ENCODE data around the gene AOPEP. TPM values are rescaled to one million over a fixed set of nuclear protein-coding genes. Genes with fewer than 3 reads are reported as not detected.

The AOPEP gene
- total RNA-seq, 1 donor from 2014 or later: 24.8 TPM

DNA sequence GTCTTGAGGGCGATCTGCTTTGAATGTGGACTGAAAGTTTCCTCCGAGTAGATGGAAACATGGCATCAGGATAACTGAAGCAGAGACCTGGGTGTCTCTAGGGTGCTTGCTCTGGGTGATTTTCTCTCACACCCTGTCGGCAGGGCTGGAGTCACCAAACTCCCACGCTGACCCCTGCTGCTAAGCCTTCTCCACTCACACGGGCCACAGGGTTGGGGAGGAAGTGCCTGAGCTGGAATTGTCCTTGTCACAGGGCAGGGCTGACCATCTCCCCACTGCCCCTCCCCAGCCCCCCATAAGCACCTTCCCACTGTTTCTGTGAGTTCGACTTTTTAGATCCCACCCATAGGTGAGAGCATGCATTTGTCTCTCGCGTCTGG, 378.1 kb downstream of the AOPEP start:
- H3K9me3 Mint-ChIP-seq: no peaks in the 10 kb centered on the region
- H3K27ac Mint-ChIP-seq (ENCODE audit: unreplicated experiment): no peak overlapping the region
- no peak for DNase-seq (ENCODE audit: low read depth, low spot score)
- H3K4me3 Mint-ChIP-seq: no peak overlapping the region
- TF ChIP-seq, protein P1, sequence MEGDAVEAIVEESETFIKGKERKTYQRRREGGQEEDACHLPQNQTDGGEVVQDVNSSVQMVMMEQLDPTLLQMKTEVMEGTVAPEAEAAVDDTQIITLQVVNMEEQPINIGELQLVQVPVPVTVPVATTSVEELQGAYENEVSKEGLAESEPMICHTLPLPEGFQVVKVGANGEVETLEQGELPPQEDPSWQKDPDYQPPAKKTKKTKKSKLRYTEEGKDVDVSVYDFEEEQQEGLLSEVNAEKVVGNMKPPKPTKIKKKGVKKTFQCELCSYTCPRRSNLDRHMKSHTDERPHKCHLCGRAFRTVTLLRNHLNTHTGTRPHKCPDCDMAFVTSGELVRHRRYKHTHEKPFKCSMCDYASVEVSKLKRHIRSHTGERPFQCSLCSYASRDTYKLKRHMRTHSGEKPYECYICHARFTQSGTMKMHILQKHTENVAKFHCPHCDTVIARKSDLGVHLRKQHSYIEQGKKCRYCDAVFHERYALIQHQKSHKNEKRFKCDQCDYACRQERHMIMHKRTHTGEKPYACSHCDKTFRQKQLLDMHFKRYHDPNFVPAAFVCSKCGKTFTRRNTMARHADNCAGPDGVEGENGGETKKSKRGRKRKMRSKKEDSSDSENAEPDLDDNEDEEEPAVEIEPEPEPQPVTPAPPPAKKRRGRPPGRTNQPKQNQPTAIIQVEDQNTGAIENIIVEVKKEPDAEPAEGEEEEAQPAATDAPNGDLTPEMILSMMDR (conservative IDR thresholded peaks at IDR 0.05): no peak
- H3K27me3 Mint-ChIP-seq (ENCODE audit: low read depth): no peaks in the 10 kb centered on the region
- H3K4me1 Mint-ChIP-seq: peaks cover 18% of the 10 kb centered on the region
- peaks cover 15% of the 10 kb centered on the region for H3K36me3 Mint-ChIP-seq (ENCODE audit: low read depth)

DNA sequence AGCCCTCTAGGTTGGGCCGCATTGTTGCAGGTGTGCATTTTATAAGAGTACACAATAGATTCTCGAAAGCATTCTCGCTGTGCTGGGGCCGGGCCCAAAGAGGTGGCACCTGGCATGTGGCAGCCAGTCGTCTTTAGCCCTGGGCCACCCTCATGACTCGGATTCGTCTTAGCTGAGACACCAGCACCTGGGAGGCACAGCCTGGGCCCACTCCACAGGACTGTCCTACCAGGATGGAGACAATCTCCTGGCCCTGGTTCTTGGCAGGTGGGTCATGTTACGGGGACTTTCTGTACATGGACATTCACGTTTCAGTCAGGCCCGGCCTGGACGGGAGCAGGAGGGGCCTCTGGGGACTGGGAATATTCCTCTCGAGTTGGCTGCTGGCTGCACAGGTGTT, 378.5 kb downstream of the AOPEP start:
- no peak for DNase-seq (ENCODE audit: low read depth, low spot score)
- no peak overlapping the region for H3K27ac Mint-ChIP-seq (ENCODE audit: unreplicated experiment)
- no peaks in the 10 kb centered on the region for H3K9me3 Mint-ChIP-seq
- TF ChIP-seq, protein P1 (conservative IDR thresholded peaks at IDR 0.05): no peak
- H3K27me3 Mint-ChIP-seq (ENCODE audit: low read depth): no peaks in the 10 kb centered on the region
- no peak overlapping the region for H3K4me3 Mint-ChIP-seq
- H3K4me1 Mint-ChIP-seq: peaks cover 18% of the 10 kb centered on the region
- peaks cover 16% of the 10 kb centered on the region for H3K36me3 Mint-ChIP-seq (ENCODE audit: low read depth)

DNA sequence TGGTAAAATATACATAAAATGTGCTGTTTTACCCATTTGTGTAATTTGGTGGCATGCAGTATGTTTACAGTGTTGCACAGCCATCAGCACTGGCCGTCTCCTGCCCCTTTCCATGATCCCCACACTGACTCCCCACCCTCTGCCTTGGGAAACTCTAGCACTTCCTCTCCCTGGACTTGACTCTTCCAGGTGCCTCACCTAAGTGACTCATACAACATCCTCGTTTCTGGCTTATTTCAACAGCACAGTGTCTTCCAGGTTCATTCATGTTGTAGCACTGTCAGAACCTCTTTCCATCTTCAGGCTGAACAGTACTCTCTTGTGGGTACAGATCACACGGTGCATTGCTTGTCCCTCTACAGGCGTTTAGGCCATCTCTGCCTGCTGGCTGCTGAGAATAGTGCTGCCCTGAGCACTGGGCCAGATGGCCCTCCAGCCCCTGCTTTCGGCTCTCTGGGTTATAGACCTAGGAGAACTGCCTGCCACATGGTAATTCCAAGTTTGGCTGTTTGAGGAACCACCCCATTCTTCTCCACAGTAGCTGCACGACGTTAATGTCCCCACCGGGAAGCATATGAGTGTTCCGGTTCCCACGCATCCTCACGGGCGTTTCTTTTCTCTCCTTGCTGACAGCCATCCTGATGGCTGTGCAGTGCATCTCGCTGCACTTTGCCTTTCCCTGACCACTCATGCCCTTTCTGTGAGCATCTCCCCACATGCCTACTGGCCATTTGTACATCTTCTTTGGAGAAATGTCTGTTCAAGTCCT, 379.2 kb downstream of the AOPEP start:
- peaks cover 16% of the 10 kb centered on the region for H3K36me3 Mint-ChIP-seq (ENCODE audit: low read depth)
- DNase-seq (ENCODE audit: low read depth, low spot score): no peak
- H3K4me1 Mint-ChIP-seq: peaks cover 18% of the 10 kb centered on the region
- TF ChIP-seq, protein P1 (conservative IDR thresholded peaks at IDR 0.05): no peak
- H3K27me3 Mint-ChIP-seq (ENCODE audit: low read depth): no peaks in the 10 kb centered on the region
- H3K9me3 Mint-ChIP-seq: no peaks in the 10 kb centered on the region
- H3K4me3 Mint-ChIP-seq: no peak overlapping the region
- H3K27ac Mint-ChIP-seq (ENCODE audit: unreplicated experiment): no peak overlapping the region

DNA sequence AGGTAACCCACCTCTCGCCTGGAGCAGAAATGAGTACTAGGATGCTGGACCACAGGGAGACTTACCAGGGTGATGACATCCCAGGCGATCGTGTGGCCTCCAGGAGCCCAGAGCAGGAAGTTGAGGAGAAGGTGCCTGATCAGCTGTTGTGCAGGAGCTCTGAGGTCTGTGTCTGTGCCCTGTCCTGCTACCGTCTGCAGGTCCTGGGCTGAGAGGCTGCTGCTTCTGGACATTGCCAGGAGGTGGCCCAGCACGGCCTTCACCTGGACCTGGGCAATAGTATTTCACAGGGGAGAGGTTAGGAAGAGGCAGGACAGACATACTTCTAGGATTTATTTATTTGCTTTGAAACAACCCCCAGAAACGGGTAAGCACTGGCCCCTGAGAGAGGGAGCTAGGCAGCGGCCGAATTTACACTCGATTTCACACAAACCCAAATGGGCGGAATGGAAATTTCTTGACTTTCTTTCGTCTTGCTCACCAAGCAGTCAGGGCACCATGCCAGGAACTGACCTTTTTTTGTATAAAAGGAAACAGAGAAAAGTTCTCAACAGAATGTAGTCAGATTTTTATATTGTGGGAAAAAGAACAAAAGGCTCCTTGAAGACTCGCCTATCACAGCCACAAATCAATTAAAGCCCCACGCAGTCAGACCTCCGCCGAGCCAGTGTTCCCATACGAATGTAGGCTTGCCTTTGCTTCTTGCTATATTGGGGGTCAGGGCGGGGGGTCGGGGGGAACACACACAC, 380.7 kb downstream of the AOPEP start:
- Mint-ChIP-seq H3K4me1 (peaks cover 18% of the 10 kb centered on the region), H3K9me3 (no peaks in the 10 kb centered on the region), H3K36me3 (ENCODE audit: low read depth) (peaks cover 13% of the 10 kb centered on the region), H3K4me3 (no peak overlapping the region), H3K27me3 (ENCODE audit: low read depth) (no peaks in the 10 kb centered on the region), H3K27ac (ENCODE audit: unreplicated experiment) (no peak overlapping the region)
- no peak for DNase-seq (ENCODE audit: low read depth, low spot score)
- TF ChIP-seq, protein P1 (conservative IDR thresholded peaks at IDR 0.05): no peak

DNA sequence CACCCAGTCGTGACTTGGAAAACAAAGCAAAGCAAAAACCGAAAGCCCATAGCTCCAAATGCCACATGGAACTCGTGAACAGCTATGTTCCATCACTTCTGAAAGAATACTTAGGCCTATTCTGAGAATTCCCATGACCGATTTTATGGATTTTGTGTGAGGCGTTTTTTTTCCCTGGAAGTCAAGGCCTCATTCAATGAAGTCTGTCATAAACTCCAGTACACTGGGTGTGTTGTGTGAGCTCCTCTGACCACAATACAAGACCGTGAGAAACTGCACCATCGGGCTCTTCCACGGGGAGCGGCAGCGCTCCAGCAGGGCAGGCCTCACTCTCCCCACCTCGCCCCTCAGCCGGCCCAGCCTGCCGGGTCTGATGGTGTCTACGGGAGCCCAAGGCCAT, 381.5 kb downstream of the AOPEP start:
- TF ChIP-seq, protein P1 (conservative IDR thresholded peaks at IDR 0.05): no peak
- Mint-ChIP-seq H3K27me3 (ENCODE audit: low read depth) (no peaks in the 10 kb centered on the region), H3K27ac (ENCODE audit: unreplicated experiment) (no peak overlapping the region), H3K36me3 (ENCODE audit: low read depth) (peaks cover 13% of the 10 kb centered on the region), H3K4me1 (peaks cover 18% of the 10 kb centered on the region), H3K9me3 (no peaks in the 10 kb centered on the region), H3K4me3 (no peak overlapping the region)
- no peak for DNase-seq (ENCODE audit: low read depth, low spot score)
